Neutrophil (primary cell): Measurements from ENCODE around the gene NPC1.

ENCODE experiments used
- H3K27ac ChIP-seq: fragments of 200-600 bp; sonication (generic); 2 replicates; pipeline ENCODE4 v1.5.1; 2016; ENCODE audit warnings: mild to moderate bottlenecking, moderate library complexity
- H3K27me3 ChIP-seq: fragments of 200-600 bp; sonication (generic); 2 replicates; pipeline ENCODE4 v1.6.0; 2016; ENCODE audit warnings: mild to moderate bottlenecking
- H3K36me3 ChIP-seq: fragments of 200-600 bp; sonication (generic); 2 replicates; pipeline ENCODE4 v1.5.1; 2017
- H3K4me1 ChIP-seq, 2 experiments: fragments of 200-600 bp in 1 of 2; sonication (generic) in 1 of 2; 1 replicate in 1 of 2; 2 replicates in 1 of 2; pipeline versions ENCODE4 v1.5.1 to v1.6.1; 2013 to 2016; ENCODE audit warnings: low read depth in 1 of 2, low read length in 1 of 2, mild to moderate bottlenecking in 1 of 2, moderate library complexity in 1 of 2; ENCODE audit not compliant: control insufficient read depth in 1 of 2, insufficient read depth in 1 of 2
- H3K4me3 ChIP-seq, 2 experiments: fragments of 200-600 bp in 1 of 2; sonication (generic) in 1 of 2; 1 replicate in 1 of 2; 2 replicates in 1 of 2; pipeline ENCODE4 v1.5.1; 2013 to 2016; ENCODE audit warnings: low read depth in 1 of 2, low read length in 1 of 2, mild to moderate bottlenecking in 1 of 2, moderate library complexity in 1 of 2
- H3K9me3 ChIP-seq: fragments of 200-600 bp; sonication (generic); 2 replicates; pipeline ENCODE4 v1.5.1; 2016
- CTCF ChIP-seq: fragments of 200-600 bp; sonication (generic); IDR thresholded peaks from 2 replicates; pipeline ENCODE4 v1.5.1; 2016; ENCODE audit warnings: antibody characterized with exemption

NPC1 gene

GRCh38 chr18:23592911-23593310 is 6.6 kb upstream of the NPC1 start:
- no peak overlapping the region for H3K4me3 ChIP-seq
- no peaks in the 10 kb centered on the region for H3K9me3 ChIP-seq
- no peaks in the 10 kb centered on the region for H3K4me1 ChIP-seq
- H3K27ac ChIP-seq, result no peak overlapping the region
- peaks cover 16% of the 10 kb centered on the region for H3K27me3 ChIP-seq
- no peak for TF ChIP-seq CTCF
- no peaks in the 10 kb centered on the region for H3K36me3 ChIP-seq

GRCh38 chr18:23591011-23591410 is 4.7 kb upstream of the NPC1 start:
- Histone ChIP-seq H3K27ac (no peak overlapping the region), H3K36me3 (no peaks in the 10 kb centered on the region), H3K4me3 (no peak overlapping the region), H3K4me1 (peaks cover 8% of the 10 kb centered on the region in 2 experiments), H3K9me3 (no peaks in the 10 kb centered on the region), H3K27me3 (peaks cover 22% of the 10 kb centered on the region)
- TF ChIP-seq CTCF, result no peak

GRCh38 chr18:23588836-23589560 is 2.7 kb upstream of the NPC1 start:
- Histone ChIP-seq H3K36me3 (no peaks in the 10 kb centered on the region), H3K4me3 (no peak overlapping the region), H3K27me3 (peaks cover 22% of the 10 kb centered on the region), H3K9me3 (no peaks in the 10 kb centered on the region), H3K27ac (no peak overlapping the region), H3K4me1 (peaks cover 24% of the 10 kb centered on the region in 2 experiments)
- TF ChIP-seq CTCF, result no peak

GRCh38 chr18:23587220-23587642 is 925 bp upstream of the NPC1 start:
- H3K4me3 ChIP-seq, result peak overlapping the region; percentile 74 to 97
- no peak for TF ChIP-seq CTCF
- peaks cover 24% of the 10 kb centered on the region in 2 experiments for H3K4me1 ChIP-seq
- H3K36me3 ChIP-seq, result no peaks in the 10 kb centered on the region
- peaks cover 22% of the 10 kb centered on the region for H3K27me3 ChIP-seq
- peak overlapping the region; percentile 95 for H3K27ac ChIP-seq
- H3K9me3 ChIP-seq, result no peaks in the 10 kb centered on the region

- peaks cover 24% of the 10 kb centered on the region in 2 experiments for H3K4me1 ChIP-seq
- H3K36me3 ChIP-seq, result no peaks in the 10 kb centered on the region
- H3K9me3 ChIP-seq, result no peaks in the 10 kb centered on the region
- peak overlapping the region; percentile 74 to 97 for H3K4me3 ChIP-seq
- no peak for TF ChIP-seq CTCF
- H3K27me3 ChIP-seq, result peaks cover 22% of the 10 kb centered on the region
- H3K27ac ChIP-seq, result peak overlapping the region; percentile 95
Measured at GRCh38 chr18:23585897-23586248, 433 bp downstream of the NPC1 start.
